Loucy (cell line): ENCODE measurements around the gene AIRE.
A peak's percentile ranks its signal among the peaks of the same experiment; 100 is the strongest.

Experiments
- H2AFZ ChIP-seq: fragments of 200-600 bp; sonication (generic); 2 replicates; pipeline ENCODE4 v1.6.0; 2016; ENCODE audit warnings: antibody characterized with exemption, mild to moderate bottlenecking, low read length, moderate library complexity
- H3F3A ChIP-seq: fragments of 200-600 bp; 2 replicates; pipeline ENCODE4 v1.6.0; 2016; ENCODE audit warnings: antibody characterized with exemption, low read depth, mild to moderate bottlenecking
- H3K27me3 ChIP-seq: fragments of 200-600 bp; sonication (generic); 2 replicates; pipeline ENCODE4 v1.6.1; 2014; ENCODE audit warnings: low read length, mild to moderate bottlenecking; ENCODE audit not compliant: insufficient read depth, poor library complexity, severe bottlenecking
- H3K36me3 ChIP-seq: fragments of 200-600 bp; sonication (generic); 2 replicates; pipeline ENCODE4 v1.6.1; 2016; ENCODE audit warnings: low read length; ENCODE audit not compliant: insufficient read depth
- H3K4me1 ChIP-seq: fragments of 200-600 bp; sonication (generic); 2 replicates; pipeline ENCODE4 v1.5.1; 2014; ENCODE audit warnings: low read length, mild to moderate bottlenecking; ENCODE audit not compliant: insufficient read depth, poor library complexity, severe bottlenecking
- H3K4me2 ChIP-seq: fragments of 200-600 bp; sonication (generic); 2 replicates; pipeline ENCODE4 v1.6.0; 2014; ENCODE audit warnings: antibody characterized with exemption, low read length, low read depth, mild to moderate bottlenecking; ENCODE audit not compliant: poor library complexity, severe bottlenecking
- H3K4me3 ChIP-seq: fragments of 200-600 bp; sonication (generic); 2 replicates; pipeline ENCODE4 v1.5.1; 2014; ENCODE audit warnings: low read length, mild to moderate bottlenecking, mixed read lengths; ENCODE audit not compliant: poor library complexity, severe bottlenecking
- H3K79me2 ChIP-seq: fragments of 200-600 bp; sonication (generic); 2 replicates; pipeline ENCODE4 v1.6.1; 2014; ENCODE audit warnings: low read length; ENCODE audit not compliant: insufficient read depth
- H3K9ac ChIP-seq: fragments of 200-600 bp; sonication (generic); 2 replicates; pipeline ENCODE4 v1.6.0; 2014; ENCODE audit warnings: mild to moderate bottlenecking, low read depth, low read length, moderate library complexity; ENCODE audit not compliant: poor library complexity, severe bottlenecking
- H3K9me2 ChIP-seq: fragments of 200-600 bp; sonication (generic); replicated peaks from 2 replicates; pipeline ENCODE4 v1.6.1; 2016; ENCODE audit warnings: low read depth, low read length, mixed read lengths
- H3K9me3 ChIP-seq: fragments of 200-600 bp; sonication (generic); 2 replicates; pipeline ENCODE4 v1.6.1; 2014; ENCODE audit warnings: mild to moderate bottlenecking, antibody characterized with exemption, low read length, low read depth; ENCODE audit not compliant: insufficient read depth
- H4K20me1 ChIP-seq: fragments of 200-600 bp; sonication (generic); 2 replicates; pipeline ENCODE4 v1.6.0; 2014; ENCODE audit warnings: antibody characterized with exemption, low read length, mild to moderate bottlenecking; ENCODE audit not compliant: insufficient read depth, poor library complexity, severe bottlenecking
- CTCF ChIP-seq: fragments of 200-600 bp; sonication (generic); conservative IDR thresholded peaks from 2 replicates; pipeline ENCODE4 v1.5.1; 2014; ENCODE audit warnings: mild to moderate bottlenecking, antibody characterized with exemption, low read length
- EZH2phosphoT487 ChIP-seq: fragments of 200-600 bp; IDR thresholded peaks from 2 replicates; pipeline ENCODE4 v1.6.1; 2018; ENCODE audit warnings: antibody characterized with exemption, mild to moderate bottlenecking, moderate library complexity, borderline replicate concordance

Gene AIRE

GRCh38 chr21:44263768-44264167 lies 21.9 kb upstream of the AIRE start:
- Histone ChIP-seq H3K4me3 (no peak overlapping the region), H3K4me2 (no peak overlapping the region), H4K20me1 (no peaks in the 10 kb centered on the region), H3K9me2 (no peaks in the 10 kb centered on the region), H3K79me2 (no peaks in the 10 kb centered on the region), H3K27me3 (no peaks in the 10 kb centered on the region), H3K9ac (no peak overlapping the region), H3F3A (no peaks in the 10 kb centered on the region), H2AFZ (no peak overlapping the region), H3K36me3 (no peaks in the 10 kb centered on the region), H3K9me3 (no peaks in the 10 kb centered on the region), H3K4me1 (no peaks in the 10 kb centered on the region)
- TF ChIP-seq EZH2phosphoT487 (no peak), CTCF (no peak)

- H3K9ac ChIP-seq = no peak overlapping the region
- H4K20me1 ChIP-seq = no peaks in the 10 kb centered on the region
- TF ChIP-seq EZH2phosphoT487 (no peak), CTCF (no peak)
- H3F3A ChIP-seq = no peaks in the 10 kb centered on the region
- no peaks in the 10 kb centered on the region for H3K79me2 ChIP-seq
- no peak overlapping the region for H3K4me2 ChIP-seq
- no peaks in the 10 kb centered on the region for H3K4me1 ChIP-seq
- no peak overlapping the region for H2AFZ ChIP-seq
- no peaks in the 10 kb centered on the region for H3K9me3 ChIP-seq
- no peaks in the 10 kb centered on the region for H3K27me3 ChIP-seq
- H3K9me2 ChIP-seq = no peaks in the 10 kb centered on the region
- no peaks in the 10 kb centered on the region for H3K36me3 ChIP-seq
- no peak overlapping the region for H3K4me3 ChIP-seq
Observed at GRCh38 chr21:44265734-44266270, 19.9 kb upstream of the AIRE start.

- H3K79me2 ChIP-seq = no peaks in the 10 kb centered on the region
- no peaks in the 10 kb centered on the region for H3K9me2 ChIP-seq
- H3K9me3 ChIP-seq = no peaks in the 10 kb centered on the region
- no peak overlapping the region for H3K4me2 ChIP-seq
- H2AFZ ChIP-seq = no peak overlapping the region
- H3F3A ChIP-seq = no peaks in the 10 kb centered on the region
- no peaks in the 10 kb centered on the region for H3K4me1 ChIP-seq
- no peak for TF ChIP-seq EZH2phosphoT487
- peak; percentile 38; the same call in 1 of the 2 replicates for TF ChIP-seq CTCF
- H3K27me3 ChIP-seq = no peaks in the 10 kb centered on the region
- no peak overlapping the region for H3K9ac ChIP-seq
- no peak overlapping the region for H3K4me3 ChIP-seq
- no peaks in the 10 kb centered on the region for H3K36me3 ChIP-seq
- H4K20me1 ChIP-seq = no peaks in the 10 kb centered on the region
Observed at GRCh38 chr21:44267655-44268142, 18.0 kb upstream of the AIRE start.
